Inflammatory macrophage treated with lipopolysaccharide for 1 hour (primary cell): ENCODE measurements around the gene ATF3.
"Not testable (repeated sequence)": the region's sequence is repeated elsewhere in the genome, so short reads cannot be mapped to it uniquely, and the experiment has no call there.

Experiments used
- DNase-seq, 2 donors: peaks; one replicate each; pipeline ENCODE4 v3.0.0-alpha.2; 2020 to 2022

ATF3 gene

DNA sequence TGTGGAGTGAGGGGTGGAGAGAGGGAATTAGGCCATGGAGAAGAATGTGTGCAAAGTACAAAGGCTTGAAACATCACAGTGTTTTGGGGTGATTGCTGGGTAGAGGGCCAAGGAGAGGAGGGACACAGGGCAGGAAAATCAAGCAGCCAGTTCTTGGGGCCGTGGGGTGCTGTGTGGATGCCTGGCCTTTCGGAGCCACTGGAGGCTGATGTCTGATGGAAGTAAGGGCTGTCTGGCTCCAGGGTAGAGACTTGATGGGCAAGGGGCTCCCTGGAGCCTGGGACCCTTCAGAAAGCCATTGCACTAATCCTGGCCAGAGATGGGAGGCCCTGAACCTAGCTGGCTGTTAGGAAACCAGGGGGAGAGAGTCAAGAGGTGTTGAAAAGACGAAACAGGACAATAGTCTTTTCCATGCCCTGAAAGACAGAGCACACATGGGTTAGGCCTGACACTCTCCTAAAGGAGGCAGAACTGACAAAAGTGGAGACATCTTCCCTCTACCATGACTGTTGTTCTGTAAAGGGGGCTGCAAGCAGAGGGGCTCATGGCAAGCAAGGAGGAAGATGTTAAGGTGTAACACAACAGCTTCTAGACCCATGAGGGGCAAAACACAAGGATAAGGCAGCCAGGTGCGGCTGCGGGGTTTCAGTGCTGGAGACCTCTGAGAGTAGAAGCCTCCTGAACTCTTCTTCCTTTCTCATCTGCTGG lies 21.0 kb downstream of the ATF3 start:
- DNase-seq: no peak

DNA sequence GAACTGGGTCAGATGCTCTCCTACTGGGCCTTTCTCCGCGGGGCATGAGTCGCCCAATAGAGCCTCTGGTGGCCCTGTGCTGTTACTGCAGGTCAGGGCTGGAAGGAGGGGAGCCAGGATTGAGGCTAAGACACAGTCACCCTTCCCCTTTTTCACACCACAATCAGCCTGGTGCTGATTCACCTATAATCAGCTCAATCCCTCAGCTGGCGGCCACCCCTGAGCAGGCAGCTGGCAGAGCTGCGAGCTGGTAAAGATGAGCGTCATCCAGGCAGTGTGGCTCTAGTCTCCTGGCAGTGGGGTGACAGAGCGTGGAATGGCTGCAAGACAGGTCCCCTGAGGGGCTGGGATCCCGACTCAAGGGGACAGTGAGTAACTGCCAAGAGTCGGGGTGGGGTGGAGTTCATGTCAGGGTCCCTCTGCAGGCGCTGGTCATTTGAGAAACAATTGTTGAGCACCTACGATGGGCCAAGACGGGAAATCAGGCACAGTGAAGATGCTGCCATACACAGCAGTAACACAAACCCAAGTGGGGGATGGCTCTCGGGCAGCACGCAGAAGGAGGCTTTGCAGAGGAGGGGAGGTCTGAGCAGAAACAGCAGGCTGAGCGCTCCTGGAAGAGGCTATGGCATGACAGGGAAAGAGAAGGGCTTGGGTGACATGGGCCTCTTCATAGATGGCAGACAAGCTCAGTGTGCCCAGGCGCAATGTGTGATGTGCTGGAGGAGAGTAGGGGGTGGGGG lies 21.8 kb downstream of the ATF3 start:
- peak; percentile 81 to 88 for DNase-seq

DNA sequence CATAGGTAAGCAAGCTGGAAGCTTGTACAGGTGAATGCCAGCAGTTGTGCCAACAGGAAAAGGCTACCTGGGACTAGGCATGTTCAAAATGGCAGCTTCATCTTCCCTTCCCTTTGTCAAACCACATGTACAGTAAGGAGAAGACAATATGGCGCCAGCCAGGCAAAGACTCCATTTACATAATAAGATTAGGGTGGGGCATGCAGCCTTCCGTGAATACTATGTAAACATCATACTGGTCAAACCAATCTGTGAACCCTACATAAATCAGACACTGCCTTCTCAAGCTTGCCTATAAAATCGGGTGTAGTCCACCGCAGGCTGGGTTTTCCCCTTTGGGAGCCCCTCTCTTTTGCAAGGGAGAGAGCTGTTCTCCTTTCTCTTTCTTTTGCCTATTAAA lies 24.6 kb downstream of the ATF3 start:
- DNase-seq: peak; percentile 50 to 57

DNA sequence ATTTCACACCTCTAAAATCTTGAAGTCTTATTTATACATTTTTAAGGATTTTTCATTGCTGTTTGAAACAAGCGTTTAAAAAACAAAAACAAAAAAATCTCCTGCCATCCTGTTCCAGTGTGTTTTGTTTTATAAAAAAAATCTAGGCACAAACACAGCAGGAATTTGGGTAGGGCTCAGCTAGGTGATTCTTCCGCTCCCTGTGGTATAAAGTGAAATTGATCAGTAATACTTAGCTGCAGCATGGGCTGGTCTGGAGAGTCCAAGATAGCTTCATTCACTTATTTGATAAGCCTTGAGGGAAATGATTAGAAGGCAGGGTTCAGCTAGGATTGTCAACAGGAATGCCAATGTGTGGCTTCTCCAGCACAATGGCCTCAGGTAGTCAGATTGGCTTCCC lies 25.7 kb downstream of the ATF3 start:
- no peak for DNase-seq

DNA sequence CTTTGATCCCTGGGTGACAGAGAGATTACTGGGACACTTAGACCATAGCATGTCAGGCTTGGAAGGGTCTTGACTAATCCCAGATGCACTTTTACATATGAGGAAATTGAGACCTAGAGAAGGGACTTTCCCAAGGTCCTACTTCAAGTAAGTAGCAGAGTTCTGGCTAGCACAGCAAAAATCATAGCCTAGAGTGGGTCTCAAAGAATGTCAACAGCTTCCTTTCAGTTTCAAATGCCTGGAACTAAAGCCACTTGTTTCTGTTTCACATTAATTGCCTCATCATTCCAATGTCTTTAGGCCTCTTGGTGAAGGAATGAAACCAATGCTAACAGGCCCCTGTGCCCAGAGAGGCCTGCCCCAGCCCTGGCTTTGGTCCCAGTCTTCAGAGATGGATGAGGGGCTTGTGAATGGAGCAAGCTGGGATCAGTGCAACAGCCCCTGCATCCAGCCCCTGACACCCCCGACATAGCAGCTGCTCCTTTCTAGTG lies 26.6 kb downstream of the ATF3 start:
- DNase-seq: peak; percentile 92 to 97

DNA sequence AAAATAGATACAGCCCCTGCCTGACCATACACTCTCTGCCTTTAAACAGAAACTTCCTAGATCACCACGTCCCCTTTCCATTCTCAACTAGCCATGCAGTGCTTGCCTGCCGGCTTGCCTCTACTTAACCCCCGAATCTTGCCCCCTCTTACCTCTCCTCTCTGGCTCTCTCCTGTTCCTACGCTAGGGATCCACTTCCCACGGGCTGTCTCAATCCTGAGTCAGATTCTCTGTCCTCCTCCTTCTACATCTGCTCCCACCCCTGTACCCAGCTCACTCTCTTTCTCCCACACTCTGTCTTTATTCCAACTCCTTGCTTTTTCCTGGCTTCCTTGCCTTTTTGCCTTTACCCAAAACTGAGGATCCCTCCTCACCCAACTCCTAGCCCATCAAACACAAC lies 29.3 kb downstream of the ATF3 start:
- DNase-seq: no peak

DNA sequence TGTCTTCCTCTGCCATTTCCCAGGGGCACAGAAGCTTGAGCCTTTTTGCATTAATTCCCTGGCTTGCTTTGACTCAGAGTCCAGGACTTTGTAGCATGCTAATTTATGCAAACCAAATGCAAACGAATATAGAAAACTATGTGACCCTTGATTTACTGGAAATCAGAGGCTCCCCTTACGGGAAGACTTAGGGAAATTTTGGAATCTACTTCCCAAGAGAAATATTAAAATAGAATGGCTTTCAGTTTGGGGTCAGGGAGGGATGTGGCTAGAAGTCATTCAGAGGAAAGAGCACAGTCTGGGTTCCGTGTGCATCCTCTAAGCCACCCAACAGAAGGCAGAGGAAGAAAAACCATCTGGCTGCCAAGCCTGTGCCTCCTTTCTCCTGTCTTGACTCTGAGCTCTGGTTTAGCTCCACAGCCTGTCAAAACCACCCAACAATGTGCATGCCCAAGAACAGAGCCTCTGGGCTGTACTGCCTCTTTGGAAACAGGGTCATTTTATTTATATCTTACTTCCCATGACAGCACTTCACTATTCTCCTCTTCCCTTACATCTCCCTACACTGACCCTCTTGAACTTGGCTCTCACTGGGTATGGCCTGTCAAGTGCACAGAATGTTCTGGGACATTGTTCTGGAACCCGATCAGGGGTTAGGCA lies 30.1 kb downstream of the ATF3 start:
- DNase-seq: no peak

DNA sequence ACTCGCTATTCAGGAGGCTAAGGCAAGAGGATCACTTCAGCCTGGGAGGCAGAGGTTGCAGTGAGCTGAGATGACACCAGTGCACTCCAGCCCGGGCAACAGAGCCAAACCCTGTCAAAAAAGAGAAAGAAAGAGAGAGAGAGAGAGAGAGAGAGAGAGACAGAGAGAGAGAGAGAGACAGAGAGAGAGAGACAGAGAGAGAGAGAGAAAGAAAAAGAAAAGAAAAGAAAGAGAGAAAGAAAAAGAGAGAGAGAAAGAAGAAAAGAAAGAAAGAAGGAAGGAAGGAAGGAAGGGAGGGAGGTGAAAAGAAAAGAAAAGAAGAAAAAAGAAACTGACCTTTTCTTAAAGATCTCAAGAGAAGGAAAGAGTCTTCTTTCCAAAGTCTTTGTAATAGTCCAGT lies 31.0 kb downstream of the ATF3 start:
- not testable (repeated sequence) for DNase-seq

DNA sequence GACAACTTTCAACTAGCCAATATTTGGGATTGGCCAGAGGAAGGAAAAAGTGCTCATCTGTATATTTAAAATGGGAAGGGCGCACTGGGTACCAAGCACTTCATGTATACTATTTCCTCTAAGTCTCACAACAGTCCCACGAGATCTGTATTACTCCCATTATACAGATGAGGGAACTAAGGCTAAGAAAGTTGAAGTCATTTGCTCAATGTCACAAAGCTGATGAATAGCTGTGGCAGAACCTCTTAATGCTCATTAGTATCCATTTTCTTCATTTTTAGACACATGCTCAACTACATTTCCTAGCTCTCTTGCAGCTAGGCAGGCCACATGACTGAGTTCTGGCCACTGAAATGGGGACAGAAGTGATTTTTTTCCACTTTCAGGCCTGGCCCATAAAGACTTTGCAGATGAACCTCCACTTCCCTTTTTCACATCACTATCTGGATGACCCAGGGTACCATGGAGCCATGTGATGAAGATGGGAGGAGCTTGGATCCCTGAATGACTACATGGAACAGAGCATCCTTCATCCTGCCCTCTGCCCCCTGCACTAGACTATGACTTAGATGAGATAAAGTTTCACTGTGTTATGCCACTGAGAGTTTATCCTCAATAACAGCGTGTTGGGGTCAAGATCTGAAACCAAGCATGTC lies 31.8 kb downstream of the ATF3 start:
- DNase-seq: no peak

DNA sequence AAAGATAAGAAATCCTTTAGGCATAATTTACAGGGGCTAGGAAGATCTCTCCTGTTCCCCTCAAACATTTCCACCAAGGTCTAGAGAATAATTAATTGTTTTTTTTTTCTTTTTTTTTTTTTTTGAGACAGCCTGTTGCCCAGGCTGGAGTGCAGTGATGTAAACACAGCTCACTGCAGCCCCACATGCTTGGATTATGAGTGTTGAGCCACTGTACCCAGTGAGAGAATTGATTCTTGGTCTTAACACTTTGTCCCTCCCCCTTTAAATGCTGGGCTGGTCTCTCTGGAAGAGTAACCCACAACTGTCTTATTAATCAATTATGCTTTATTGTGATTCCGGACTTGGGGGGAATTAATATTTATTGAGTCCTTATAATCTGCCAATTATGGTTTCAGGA lies 33.4 kb downstream of the ATF3 start:
- no peak for DNase-seq

DNA sequence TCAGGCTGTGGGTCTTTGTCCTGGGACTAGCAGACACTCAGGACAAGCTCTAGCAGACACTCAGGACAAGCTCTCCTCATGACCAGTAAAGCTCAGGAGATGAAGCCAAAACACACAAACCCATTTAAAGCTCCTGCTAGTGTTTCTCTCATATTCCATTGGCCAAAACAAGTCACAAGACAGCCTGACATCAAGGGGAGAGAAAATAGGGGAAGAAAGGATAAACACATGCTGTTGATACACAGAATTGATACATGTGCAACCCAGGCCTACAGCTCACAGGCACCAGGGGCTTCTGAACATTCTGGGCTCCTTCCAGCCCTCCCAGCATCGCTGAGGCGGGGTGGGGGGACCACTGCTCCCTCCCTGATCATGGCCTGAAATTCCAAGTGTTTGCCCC lies 35.3 kb downstream of the ATF3 start:
- DNase-seq: no peak

DNA sequence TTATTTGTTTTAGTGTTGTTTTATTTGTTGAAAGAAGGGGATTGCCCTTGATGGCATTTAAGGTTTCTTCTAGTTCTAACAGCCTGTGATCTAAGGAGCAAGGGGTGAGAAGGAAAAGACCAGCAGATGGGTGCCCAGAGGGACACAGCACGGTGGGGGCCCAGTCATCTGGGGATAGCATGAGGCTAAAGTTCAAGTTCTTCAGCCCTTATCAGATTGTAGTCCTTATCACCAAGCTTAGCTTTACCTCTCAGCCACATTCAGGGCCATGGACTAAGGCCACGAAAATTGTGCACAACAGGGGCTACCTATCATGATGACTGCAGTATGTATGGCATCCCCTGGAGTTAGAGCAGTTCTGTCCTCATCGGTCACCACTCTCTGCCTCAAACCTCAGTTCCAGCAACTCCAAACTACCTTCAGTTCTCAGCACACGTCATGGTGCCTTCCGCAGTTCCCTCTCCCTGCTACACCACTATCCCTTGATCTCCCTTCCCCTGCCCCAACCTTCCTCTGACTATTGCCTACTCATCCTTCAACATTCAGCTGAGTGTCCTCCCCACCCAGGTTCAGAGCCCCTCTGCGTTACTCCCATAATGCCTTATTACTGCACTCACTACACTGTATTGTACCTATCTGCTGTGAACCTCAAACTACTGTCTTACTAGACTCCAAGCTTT lies 36.4 kb downstream of the ATF3 start:
- DNase-seq: no peak

DNA sequence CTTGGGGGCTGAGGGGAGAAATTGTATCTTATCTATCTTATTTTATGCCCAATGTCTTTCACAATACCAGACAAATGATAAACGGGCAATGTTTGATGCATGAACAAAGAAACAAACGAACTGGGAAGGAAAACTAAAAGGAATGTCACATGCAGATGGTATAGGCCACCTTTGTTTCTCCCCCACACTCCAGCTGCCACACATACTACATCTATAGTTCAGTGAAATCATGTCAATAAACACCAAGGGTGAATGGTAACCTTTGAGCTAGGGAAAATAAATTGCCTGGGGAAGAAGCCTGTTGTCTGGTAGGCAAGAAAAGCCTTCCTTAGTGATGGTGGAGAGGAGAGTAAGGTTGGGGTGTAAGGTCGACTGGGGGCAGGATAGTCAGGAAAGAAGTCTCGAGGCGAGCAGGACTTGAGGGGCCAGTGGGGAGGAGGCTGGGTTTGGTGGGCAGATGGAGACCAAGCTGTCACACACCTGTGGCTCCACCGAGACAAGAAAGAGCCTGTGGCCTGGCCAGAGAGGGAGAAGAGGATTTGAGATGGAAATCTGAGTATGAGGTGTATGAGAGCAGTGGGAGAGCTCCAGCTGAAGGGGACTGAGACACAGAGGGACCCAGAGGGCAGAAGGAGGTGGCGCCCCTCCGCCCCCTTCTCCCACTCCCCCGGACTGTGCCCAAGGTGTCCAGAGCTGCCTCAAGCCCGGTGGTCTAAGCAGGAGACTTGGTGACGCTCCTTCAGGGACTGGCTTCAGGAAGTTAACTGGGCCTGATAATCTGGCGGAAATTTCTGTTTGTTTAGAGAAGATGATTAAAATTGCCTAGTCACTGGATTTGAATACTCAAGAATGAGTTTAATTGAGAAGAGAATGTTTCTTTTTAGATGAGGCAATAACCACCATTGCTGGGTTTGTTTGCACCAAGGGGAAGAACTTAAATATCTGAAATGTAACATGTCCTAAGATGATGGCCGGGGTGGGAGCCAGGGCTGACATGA lies 37.3 kb downstream of the ATF3 start:
- no peak for DNase-seq

DNA sequence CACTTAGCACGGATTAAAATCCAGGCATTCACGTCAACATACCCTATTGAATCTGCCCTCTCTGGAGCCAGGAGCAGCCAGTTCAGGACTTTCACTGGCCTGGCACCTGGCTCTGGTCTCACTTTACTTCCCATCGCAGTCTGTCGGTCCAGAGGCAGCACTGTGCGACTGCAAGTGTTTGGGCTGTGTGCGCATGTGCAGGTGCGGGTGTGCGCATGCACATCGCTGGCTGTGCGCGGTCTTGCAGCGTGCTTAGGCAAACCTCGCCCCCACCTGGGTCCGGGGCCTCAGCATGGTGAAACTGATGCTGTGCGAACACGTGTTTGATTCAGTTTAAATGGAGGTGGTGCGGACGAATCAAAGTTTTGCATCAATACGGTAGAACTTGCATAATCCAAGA lies 38.0 kb downstream of the ATF3 start:
- DNase-seq: no peak

DNA sequence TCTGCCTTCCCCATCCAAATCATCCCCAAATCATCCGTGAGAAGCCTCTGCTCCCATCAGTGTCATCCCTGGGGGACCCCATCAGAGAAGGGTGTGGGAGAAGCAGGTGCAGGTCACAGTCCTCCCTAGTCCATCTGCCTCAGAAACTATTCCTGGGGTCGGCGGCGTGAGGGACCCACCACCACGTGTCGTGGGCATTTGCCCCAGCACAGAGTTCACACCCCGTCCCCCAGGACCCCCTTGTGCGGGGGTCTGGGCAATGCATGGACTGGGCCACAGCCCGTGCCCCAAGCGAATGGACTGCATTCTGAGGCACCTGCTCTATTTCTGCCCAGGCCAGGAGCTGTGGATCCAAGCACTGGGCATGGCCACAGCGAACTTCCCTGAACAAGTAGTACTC lies 38.4 kb downstream of the ATF3 start:
- DNase-seq: no peak

DNA sequence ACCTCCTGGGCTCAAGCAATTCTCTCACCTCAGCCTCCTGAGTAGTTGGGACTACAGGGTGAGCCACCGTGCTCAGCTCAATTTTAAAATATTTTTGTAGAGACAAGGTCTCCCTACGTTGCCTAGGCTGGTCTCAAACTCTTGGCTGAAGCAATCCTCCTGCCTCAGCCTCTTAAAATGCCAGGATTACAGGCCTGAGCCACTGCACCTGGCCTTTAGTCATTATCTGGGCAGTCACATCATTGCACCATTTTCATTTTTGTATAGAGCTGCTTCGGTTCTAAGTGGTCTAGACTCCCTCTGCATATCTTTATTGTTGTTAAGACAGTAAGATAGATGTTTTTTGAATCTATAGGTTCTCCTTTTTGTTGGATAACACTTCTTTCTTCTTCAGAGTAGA lies 39.9 kb downstream of the ATF3 start:
- DNase-seq: no peak

DNA sequence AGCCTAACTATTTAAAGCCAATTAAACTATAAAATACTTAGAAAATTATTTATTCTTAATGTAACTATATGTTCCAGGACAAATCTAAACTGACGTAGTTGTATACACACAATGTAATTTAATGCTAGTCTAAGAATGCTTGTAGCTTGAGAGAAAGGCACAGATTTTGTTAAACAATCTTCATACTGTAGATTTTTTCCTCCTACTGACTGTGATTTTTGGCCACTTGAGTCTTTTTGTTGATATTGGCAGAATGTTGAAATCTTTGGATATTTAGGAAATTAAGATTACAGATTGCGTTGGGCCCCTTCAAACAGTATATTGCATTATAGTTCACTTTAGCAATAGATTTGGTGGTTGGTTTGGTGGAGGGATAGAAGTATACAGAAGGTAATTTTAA lies 40.5 kb downstream of the ATF3 start:
- no peak for DNase-seq

DNA sequence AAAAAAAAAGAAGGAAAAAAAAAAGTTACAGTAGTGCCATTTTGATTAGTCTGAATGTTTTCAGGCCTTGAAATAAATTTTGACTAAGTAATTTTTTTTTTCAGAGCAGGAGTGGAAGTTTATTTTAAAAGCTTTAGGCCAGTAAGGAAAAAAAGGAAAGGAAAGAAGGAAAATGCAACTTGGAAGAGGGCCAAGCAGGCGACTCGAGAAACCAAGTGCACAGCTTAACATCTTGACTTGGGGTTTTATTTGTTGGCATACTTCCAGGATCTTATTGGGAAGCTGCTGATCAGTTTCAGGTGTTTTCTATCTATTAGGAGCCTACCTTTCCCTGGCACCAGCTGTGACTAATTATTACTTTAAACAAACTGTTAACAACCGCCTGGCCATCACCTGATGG lies 41.7 kb downstream of the ATF3 start:
- DNase-seq: no peak

DNA sequence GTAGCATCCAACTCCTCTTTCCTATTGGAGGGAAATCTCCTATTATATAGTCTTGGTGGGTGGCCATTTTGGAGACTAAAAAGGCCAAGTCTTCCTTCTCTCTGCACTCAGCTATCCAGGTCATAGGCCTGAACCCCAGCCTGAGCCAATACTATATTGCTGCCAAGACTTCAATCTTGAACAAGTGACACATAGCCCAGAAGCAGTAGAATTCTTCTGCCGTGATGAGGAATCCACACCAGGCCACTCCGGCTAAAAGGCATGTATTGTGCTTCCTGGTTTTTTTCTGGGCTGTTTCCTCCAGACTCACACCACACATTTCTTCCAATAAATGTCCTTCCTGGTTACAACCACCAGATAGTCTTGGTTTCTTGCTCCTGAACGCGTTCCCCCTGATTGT lies 43.0 kb downstream of the ATF3 start:
- no peak for DNase-seq

DNA sequence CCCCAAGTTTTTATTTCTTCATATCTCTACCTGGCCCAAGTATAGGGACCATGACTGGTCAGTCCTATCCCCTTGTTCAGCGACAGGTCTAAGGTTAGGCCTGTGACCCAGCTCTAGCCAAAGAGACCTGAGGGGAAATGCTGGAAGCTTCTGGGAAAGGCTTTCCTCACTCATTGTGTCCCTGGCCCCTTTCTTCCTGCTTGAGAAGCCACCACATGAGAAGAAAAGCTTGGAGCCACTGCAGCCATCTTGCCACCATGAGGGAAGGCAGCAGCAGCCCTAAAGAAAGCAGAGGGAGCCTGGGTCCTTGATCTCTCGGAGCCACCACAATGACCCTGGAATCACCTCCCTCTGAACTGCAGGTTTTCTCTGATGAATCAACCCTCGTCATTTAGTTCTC lies 43.4 kb downstream of the ATF3 start:
- no peak for DNase-seq

DNA sequence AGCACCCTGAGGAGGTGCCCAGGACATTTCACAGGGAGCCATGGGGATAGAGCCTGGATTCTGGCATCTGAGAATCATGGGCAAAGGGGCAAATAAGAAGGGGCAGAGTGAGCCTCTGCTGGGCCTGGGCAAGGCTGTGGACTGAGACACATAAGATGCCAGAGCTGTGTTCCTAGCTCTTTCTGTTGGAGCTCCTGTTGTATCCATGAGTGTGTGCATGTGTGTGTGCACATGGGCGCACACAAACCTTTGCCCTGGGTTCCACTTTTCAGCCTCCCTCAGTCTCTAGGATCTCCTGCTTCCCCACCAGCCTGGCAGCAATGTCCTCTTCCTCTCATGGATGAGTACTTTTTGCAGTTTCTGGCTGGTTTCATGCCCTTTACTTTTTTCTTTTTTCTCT lies 44.0 kb downstream of the ATF3 start:
- no peak for DNase-seq
